MM.1S (cell line): Measurements from ENCODE around the gene ZFP30.

Experiments used
- EZH2 ChIP-seq: fragments of 300-600 bp; sonication (generic); optimal IDR thresholded peaks from 2 replicates; pipeline ENCODE3; 2017; ENCODE audit warnings: low read depth, mild to moderate bottlenecking, antibody characterized with exemption, low read length, mixed read lengths
- TF ChIP-seq, protein P1 (sequence below): fragments of 300-600 bp; sonication (generic); IDR thresholded peaks from 2 replicates; pipeline ENCODE4 v1.5.1; 2016; ENCODE audit warnings: antibody characterized with exemption, low read length, mixed read lengths

DNA sequence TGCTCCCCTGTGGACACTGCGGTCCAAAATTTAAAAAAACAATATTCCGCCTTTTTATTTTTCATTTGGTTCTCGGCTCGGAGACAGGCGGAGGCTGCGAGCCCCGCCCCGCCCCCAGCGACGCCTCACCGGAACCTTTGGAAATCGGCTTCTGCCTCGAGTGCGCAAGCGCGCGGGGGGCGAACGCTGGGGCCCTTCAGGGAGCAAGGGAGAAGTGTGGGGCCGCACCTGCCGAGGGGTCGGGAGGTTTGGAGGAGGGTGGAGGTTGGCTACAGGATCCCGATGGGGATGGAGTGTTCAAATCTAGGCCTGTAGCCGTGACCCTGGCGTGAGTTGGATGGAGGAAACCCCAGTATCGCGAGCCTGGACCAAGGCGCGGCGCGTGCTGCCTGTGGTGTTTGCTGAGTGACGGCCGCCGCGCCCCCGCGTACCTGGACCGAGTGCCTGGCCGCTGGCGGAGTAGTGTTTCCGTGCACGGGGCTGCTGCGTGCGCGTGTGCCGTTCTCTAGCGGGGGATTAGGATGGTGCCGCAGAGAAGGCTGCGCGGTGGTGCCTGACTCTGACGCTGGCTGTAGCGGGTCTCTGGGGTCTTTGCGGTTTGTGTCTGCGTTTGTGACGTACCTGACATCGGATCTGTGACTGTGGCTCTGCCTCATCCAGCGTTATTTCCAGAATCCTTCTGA is 565 bp upstream of the ZFP30 start:
- TF ChIP-seq EZH2 = no peak
- TF ChIP-seq, protein P1, sequence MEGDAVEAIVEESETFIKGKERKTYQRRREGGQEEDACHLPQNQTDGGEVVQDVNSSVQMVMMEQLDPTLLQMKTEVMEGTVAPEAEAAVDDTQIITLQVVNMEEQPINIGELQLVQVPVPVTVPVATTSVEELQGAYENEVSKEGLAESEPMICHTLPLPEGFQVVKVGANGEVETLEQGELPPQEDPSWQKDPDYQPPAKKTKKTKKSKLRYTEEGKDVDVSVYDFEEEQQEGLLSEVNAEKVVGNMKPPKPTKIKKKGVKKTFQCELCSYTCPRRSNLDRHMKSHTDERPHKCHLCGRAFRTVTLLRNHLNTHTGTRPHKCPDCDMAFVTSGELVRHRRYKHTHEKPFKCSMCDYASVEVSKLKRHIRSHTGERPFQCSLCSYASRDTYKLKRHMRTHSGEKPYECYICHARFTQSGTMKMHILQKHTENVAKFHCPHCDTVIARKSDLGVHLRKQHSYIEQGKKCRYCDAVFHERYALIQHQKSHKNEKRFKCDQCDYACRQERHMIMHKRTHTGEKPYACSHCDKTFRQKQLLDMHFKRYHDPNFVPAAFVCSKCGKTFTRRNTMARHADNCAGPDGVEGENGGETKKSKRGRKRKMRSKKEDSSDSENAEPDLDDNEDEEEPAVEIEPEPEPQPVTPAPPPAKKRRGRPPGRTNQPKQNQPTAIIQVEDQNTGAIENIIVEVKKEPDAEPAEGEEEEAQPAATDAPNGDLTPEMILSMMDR = no peak
